Measurements from ENCODE around the gene KIAA0753. TPM values are rescaled to one million over a fixed set of nuclear protein-coding genes. Genes with fewer than 3 reads are reported as not detected.

Gene KIAA0753
- total RNA-seq, 1 experiment from 2014 or later = 13.0 TPM

DNA sequence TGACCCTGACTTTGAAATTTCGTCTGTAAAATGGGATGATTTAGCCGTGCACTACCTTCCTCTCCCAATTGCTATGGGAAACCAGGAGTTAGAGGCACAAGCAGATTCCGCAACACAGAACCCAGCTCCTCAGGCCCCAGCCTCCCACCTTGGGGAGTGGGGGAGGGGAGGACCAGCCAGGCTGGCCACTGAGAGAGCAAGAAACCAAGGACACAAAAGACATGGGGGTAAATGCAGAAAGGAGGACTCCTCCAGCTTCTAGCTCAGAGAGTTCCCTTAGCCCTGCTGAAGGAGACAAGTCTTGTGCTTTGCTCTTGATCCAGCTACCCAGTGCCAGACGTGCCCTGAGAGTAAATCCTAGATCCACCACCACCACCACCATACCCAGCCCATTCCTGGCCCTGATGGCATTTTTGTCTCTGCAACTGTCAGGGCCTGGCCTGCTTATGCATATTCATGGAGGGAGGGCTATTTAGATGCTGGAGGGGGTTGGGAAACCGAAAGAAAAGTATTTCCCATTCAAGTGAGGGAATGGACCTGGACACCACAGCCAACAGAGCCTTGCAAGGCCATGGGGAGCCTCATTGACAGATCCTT lies 110.1 kb downstream of the KIAA0753 start:
- in situ Hi-C loops (cut with HindIII; ENCODE audit: low pct_unique_long_range_greater_than_20kb, low sequenced_read_pairs) = no loop called here
- TF ChIP-seq, protein P1, sequence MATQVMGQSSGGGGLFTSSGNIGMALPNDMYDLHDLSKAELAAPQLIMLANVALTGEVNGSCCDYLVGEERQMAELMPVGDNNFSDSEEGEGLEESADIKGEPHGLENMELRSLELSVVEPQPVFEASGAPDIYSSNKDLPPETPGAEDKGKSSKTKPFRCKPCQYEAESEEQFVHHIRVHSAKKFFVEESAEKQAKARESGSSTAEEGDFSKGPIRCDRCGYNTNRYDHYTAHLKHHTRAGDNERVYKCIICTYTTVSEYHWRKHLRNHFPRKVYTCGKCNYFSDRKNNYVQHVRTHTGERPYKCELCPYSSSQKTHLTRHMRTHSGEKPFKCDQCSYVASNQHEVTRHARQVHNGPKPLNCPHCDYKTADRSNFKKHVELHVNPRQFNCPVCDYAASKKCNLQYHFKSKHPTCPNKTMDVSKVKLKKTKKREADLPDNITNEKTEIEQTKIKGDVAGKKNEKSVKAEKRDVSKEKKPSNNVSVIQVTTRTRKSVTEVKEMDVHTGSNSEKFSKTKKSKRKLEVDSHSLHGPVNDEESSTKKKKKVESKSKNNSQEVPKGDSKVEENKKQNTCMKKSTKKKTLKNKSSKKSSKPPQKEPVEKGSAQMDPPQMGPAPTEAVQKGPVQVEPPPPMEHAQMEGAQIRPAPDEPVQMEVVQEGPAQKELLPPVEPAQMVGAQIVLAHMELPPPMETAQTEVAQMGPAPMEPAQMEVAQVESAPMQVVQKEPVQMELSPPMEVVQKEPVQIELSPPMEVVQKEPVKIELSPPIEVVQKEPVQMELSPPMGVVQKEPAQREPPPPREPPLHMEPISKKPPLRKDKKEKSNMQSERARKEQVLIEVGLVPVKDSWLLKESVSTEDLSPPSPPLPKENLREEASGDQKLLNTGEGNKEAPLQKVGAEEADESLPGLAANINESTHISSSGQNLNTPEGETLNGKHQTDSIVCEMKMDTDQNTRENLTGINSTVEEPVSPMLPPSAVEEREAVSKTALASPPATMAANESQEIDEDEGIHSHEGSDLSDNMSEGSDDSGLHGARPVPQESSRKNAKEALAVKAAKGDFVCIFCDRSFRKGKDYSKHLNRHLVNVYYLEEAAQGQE (IDR thresholded peaks at IDR 0.05; ENCODE audit: insufficient read depth in 1 of 2, low read depth in 2 of 2, low read length in 1 of 2) = no peak
- no peak for TF ChIP-seq TCF7L2 (IDR thresholded peaks at IDR 0.05; ENCODE audit: low read depth, low read length)
- TF ChIP-seq, protein P2, sequence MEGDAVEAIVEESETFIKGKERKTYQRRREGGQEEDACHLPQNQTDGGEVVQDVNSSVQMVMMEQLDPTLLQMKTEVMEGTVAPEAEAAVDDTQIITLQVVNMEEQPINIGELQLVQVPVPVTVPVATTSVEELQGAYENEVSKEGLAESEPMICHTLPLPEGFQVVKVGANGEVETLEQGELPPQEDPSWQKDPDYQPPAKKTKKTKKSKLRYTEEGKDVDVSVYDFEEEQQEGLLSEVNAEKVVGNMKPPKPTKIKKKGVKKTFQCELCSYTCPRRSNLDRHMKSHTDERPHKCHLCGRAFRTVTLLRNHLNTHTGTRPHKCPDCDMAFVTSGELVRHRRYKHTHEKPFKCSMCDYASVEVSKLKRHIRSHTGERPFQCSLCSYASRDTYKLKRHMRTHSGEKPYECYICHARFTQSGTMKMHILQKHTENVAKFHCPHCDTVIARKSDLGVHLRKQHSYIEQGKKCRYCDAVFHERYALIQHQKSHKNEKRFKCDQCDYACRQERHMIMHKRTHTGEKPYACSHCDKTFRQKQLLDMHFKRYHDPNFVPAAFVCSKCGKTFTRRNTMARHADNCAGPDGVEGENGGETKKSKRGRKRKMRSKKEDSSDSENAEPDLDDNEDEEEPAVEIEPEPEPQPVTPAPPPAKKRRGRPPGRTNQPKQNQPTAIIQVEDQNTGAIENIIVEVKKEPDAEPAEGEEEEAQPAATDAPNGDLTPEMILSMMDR (IDR thresholded peaks at IDR 0.05) = no peak
- H3K27me3 ChIP-seq (ENCODE audit: control insufficient read depth, insufficient read depth, low read length) = no peaks in the 10 kb centered on the region; the same call in 1 of the 2 replicates
- CTCF ChIA-PET = no interaction called here
- no peak overlapping the region for H3K4me3 ChIP-seq (ENCODE audit: low read depth in 2 of 2, low read length in 2 of 2)
- no peak overlapping the region for H3K27ac ChIP-seq (ENCODE audit: low read length)
- no peaks in the 10 kb centered on the region for H3K36me3 ChIP-seq (ENCODE audit: control insufficient read depth, insufficient read depth, low read length)
- no peaks in the 10 kb centered on the region for H3K4me1 ChIP-seq (ENCODE audit: control insufficient read depth, insufficient read depth, low read length)
- ATAC-seq (no peak), DNase-seq (ENCODE audit: low read depth, low spot score) (no peak)
- no TSS peak for BruUV-seq (replicated peaks)
- POLR2A ChIA-PET = no interaction called here
- H3K9me3 ChIP-seq (ENCODE audit: control insufficient read depth, insufficient read depth, low read depth, low read length) = no peaks in the 10 kb centered on the region
- intact Hi-C loops (cut with micrococcal nuclease; ENCODE audit: unreplicated experiment) = no loop called here

DNA sequence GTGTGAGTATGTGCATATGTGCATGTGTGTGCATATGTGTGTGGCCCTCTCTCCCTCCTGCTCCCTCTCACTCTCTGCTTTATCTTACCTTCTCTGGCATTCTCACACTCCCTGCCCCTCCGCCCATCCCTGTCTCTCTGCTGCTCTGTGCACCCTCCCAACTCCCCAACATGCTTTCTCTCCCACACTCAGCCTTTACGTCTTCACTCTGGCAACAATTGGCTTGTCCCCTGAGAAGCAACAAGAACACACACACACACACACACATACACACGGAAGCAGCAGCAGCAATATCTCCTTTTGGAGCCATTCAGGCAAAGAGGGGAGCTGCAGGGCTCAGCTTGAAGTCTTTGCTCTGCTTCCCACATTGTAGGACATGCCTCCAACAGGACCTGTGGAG lies 112.0 kb downstream of the KIAA0753 start:
- no peaks in the 10 kb centered on the region for H3K4me1 ChIP-seq (ENCODE audit: control insufficient read depth, insufficient read depth, low read length)
- no peak overlapping the region for H3K27ac ChIP-seq (ENCODE audit: low read length)
- no peaks in the 10 kb centered on the region; the same call in 1 of the 2 replicates for H3K27me3 ChIP-seq (ENCODE audit: control insufficient read depth, insufficient read depth, low read length)
- intact Hi-C loops (cut with micrococcal nuclease; ENCODE audit: unreplicated experiment) (no loop called here), in situ Hi-C loops (cut with HindIII; ENCODE audit: low pct_unique_long_range_greater_than_20kb, low sequenced_read_pairs) (no loop called here)
- no peaks in the 10 kb centered on the region for H3K36me3 ChIP-seq (ENCODE audit: control insufficient read depth, insufficient read depth, low read length)
- ChIA-PET POLR2A (no interaction called here), CTCF (no interaction called here)
- TF ChIP-seq, protein P1 (IDR thresholded peaks at IDR 0.05; ENCODE audit: insufficient read depth in 1 of 2, low read depth in 2 of 2, low read length in 1 of 2) = no peak
- TF ChIP-seq SIN3A (IDR thresholded peaks at IDR 0.05; ENCODE audit: borderline replicate concordance, insufficient read depth, low read depth, low read length) (no peak), TCF7L2 (IDR thresholded peaks at IDR 0.05; ENCODE audit: low read depth, low read length) (no peak), POLR2AphosphoS5 (IDR thresholded peaks at IDR 0.05; ENCODE audit: low read depth, low read length) (no peak)
- TF ChIP-seq, protein P2 (IDR thresholded peaks at IDR 0.05) = no peak
- no peaks in the 10 kb centered on the region for H3K9me3 ChIP-seq (ENCODE audit: control insufficient read depth, insufficient read depth, low read depth, low read length)
- H3K4me3 ChIP-seq (ENCODE audit: low read depth in 2 of 2, low read length in 2 of 2) = no peak overlapping the region
- DNase-seq (ENCODE audit: low read depth, low spot score) (no peak), ATAC-seq (no peak)
- BruUV-seq (replicated peaks) = no TSS peak

Data from Panc1 (cell line).